ENCODE results near the gene FCRLB. TPM values are rescaled to one million over a fixed set of nuclear protein-coding genes. Genes with fewer than 3 reads are reported as not detected.
A peak's percentile ranks its signal among the peaks of the same experiment; 100 is the strongest.
"Not testable (repeated sequence)": the region's sequence is repeated elsewhere in the genome, so short reads cannot be mapped to it uniquely, and the experiment has no call there.

FCRLB gene, protein sequence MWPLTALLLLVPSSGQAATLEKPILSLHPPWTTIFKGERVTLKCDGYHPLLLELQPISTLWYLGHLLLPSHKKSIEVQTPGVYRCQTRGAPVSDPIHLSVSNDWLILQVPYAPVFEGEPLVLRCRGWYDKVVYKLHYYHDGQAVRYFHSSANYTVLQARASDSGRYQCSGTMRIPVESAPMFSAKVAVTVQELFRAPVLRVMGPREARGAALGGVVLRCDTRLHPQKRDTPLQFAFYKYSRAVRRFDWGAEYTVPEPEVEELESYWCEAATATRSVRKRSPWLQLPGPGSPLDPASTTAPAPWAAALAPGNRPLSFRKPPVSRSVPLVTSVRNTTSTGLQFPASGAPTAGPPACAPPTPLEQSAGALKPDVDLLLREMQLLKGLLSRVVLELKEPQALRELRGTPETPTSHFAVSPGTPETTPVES
- total RNA-seq: 2.8 TPM
- long read RNA-seq, partial matches to known transcripts: 2 of 5 reads
- long read RNA-seq, other reads (novel, unspliced or antisense): 2 of 5 reads

DNA sequence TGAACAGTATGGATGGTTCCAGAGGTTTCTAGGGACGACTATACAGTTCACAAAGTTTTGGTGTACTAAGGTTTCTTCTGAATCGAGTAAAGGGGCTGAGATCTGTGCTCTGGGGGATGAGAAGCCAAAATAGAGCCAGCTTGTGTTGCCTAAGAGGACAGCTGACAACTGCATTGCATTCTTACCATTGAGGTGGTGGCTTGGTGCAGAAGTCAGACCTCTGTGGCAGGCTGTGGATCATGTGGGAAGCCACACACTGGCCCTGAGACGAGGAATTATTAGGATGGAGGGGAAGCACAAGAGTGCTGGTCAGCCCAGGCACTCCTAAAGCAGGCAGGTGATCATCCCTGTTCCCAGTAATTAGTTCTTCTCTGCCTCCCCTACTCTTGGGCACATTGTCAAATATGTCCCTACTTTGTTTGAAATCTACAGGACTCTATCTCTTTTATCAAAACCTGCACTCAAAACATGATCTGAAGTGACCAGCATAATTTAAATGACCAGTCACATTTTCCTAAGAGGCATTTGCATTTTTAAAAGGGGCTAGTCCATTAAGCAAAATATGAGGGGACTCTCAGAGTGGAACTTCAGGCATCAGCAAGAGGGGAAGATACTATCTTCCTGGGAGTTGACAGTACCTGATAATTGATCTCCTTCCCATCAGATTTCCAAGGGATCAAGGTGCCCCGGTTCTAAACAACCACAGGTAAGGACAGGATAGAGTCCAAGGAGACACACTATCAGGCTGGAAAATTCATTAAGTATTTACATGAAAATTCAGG lies at the start of gene FCRLB:
Gene FCRLB, plus strand, starts transcription at position 589 of the 782 bp plus-strand sequence. CDS start 1,129 bp downstream, outside the sequence.
- H3K27me3 ChIP-seq (ENCODE audit: low read depth): peaks cover 7% of the 10 kb centered on the region
- no peak for ATAC-seq
- TF ChIP-seq, protein P1, sequence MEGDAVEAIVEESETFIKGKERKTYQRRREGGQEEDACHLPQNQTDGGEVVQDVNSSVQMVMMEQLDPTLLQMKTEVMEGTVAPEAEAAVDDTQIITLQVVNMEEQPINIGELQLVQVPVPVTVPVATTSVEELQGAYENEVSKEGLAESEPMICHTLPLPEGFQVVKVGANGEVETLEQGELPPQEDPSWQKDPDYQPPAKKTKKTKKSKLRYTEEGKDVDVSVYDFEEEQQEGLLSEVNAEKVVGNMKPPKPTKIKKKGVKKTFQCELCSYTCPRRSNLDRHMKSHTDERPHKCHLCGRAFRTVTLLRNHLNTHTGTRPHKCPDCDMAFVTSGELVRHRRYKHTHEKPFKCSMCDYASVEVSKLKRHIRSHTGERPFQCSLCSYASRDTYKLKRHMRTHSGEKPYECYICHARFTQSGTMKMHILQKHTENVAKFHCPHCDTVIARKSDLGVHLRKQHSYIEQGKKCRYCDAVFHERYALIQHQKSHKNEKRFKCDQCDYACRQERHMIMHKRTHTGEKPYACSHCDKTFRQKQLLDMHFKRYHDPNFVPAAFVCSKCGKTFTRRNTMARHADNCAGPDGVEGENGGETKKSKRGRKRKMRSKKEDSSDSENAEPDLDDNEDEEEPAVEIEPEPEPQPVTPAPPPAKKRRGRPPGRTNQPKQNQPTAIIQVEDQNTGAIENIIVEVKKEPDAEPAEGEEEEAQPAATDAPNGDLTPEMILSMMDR (IDR thresholded peaks at IDR 0.05): no peak

DNA sequence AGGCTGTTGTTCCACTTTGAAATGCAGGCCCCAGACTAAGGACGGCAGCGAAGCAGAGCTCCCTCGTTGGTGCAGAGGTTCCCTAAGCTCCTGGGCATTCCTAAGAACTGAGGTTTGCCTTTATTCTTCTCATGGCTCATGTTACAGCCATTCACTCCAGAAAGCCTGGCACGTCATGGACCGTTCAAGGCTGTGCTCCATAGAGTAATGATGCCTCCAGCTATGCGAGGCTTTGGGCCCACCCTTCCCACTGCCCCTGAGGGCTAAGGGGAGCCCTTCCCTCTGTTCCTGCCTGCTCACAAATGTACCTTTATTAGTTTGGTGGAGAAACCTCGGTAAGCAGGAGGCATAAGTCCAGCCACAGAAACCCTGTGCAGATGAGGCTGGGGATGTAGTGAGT lies 47.9 kb upstream of the FCRLB start:
- DNase-seq; intact Hi-C loops (cut with DNase I); H3K27ac ChIP-seq: not testable (repeated sequence)

More for the DNA sequence above, at the start of gene FCRLB:
- H3K4me1 ChIP-seq: peaks cover 15% of the 10 kb centered on the region
- DNase-seq: no peak
- H3K27ac ChIP-seq: no peak within 1 kb of the TSS
- intact Hi-C loops (cut with DNase I): no loop called here
- no peaks in the 10 kb centered on the region for H3K9me3 ChIP-seq
- H3K4me3 ChIP-seq: no peak within 1 kb of the TSS
- H3K36me3 ChIP-seq: no peaks in the 10 kb centered on the region

DNA sequence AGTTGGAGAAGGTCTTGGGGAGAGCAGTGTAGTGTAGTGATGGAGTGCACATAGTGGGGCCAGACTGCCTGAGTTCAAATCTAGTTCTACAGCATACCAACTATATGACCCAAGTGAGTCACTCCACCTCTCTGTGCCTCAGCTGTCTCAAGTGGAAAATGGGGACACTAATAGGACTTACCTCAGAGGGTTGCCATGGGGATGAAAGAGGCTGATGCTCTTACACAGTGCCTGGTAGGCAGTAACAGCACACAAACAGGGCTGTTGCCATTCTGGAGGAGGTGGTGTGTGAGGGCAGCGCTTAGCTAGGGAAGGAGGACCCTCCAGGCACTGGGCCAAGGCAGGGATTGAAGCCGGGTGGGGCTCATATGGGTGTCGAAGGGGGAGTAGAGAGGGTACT lies 46.9 kb upstream of the FCRLB start:
- H3K27ac ChIP-seq; H3K4me1 ChIP-seq; H3K4me3 ChIP-seq; DNase-seq; H3K36me3 ChIP-seq; intact Hi-C loops (cut with DNase I); ATAC-seq; H3K9me3 ChIP-seq; H3K27me3 ChIP-seq (ENCODE audit: low read depth): not testable (repeated sequence)

More for the DNA sequence above, 47.9 kb upstream of the FCRLB start:
- not testable (repeated sequence) for ATAC-seq; H3K4me3 ChIP-seq; H3K27me3 ChIP-seq (ENCODE audit: low read depth); H3K4me1 ChIP-seq; H3K9me3 ChIP-seq; H3K36me3 ChIP-seq

DNA sequence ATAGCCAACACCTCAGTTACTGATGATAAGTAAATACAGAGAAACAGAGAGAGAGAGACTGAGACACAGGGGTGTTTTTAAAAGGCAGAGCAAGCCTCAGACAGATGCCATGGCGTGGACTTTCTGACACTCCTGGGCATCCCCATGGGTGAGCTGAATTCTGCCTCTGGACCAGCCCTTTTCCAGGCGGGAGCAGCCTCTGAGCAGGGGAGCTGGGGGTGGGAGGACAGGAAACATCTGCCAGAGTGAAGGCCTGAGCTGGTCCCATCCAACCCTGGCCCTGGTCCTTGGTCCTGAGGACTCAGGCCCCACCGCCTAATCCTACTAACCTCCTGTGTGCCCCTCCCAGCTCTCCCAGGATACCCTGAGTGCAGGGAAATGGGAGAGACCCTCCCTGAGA lies 46.4 kb upstream of the FCRLB start:
- H3K4me3 ChIP-seq; H3K27me3 ChIP-seq (ENCODE audit: low read depth); H3K4me1 ChIP-seq; DNase-seq; H3K9me3 ChIP-seq; intact Hi-C loops (cut with DNase I); H3K27ac ChIP-seq; H3K36me3 ChIP-seq: not testable (repeated sequence)
- ATAC-seq: peak in 1 of 2 donors; percentile 25

DNA sequence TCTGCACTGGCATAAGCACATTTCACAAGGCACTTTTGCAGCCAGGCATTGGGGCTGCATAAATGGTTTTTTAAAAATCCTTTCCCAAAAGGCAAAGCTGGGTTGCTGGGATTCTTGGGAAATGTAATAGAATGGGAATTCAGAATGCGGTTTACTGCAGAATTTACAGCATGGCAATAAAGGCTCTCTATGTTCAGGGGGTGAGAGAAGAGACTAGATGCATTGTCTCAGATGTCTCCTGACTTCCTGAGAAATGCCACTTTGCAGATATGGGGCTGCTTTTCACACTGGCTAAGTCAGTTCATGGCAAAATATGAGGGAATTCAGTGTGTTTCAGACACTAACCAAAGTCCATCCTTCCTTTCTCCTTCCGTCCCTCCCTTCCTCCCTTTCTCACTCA lies 44.9 kb upstream of the FCRLB start:
- intact Hi-C loops (cut with DNase I): no loop called here
- no peak overlapping the region for H3K4me3 ChIP-seq
- no peak for DNase-seq
- no peaks in the 10 kb centered on the region for H3K4me1 ChIP-seq
- TF ChIP-seq, protein P1 (IDR thresholded peaks at IDR 0.05): no peak
- H3K27ac ChIP-seq: no peak overlapping the region
- peaks cover 5% of the 10 kb centered on the region for H3K27me3 ChIP-seq (ENCODE audit: low read depth)
- ATAC-seq: no peak
- H3K36me3 ChIP-seq: no peaks in the 10 kb centered on the region
- H3K9me3 ChIP-seq: no peaks in the 10 kb centered on the region

DNA sequence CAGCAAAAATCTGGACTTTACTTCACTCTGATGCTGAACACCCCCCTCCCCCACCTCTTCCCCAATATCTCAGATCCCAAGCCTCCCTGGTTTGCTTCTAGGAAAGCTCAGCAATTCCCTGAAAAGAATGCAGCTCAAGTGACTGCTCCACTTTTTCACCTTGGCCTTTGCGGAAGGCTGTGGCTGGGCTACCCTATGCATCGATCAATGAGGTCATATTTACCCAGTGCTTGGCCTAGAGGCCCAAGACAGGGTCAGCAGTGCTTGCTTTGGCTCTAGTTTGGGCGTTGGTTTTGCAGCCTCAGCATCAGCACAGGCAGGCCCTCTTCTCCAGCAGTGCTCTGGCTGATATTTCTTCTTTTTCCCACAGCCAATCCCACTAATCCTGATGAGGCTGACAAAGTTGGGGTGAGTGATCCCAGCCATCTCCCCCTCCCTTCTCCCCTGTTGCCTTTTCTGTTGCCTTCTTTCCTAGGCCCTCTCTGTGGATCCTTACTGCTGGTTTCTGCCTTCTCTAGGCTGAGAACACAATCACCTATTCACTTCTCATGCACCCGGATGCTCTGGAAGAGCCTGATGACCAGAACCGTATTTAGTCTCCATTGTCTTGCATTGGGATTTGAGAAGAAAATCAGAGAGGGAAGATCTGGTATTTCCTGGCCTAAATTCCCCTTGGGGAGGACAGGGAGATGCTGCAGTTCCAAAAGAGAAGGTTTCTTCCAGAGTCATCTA lies 44.2 kb upstream of the FCRLB start:
- Histone ChIP-seq H3K27me3 (ENCODE audit: low read depth) (peaks cover 5% of the 10 kb centered on the region), H3K9me3 (no peaks in the 10 kb centered on the region), H3K27ac (no peak overlapping the region), H3K4me1 (no peaks in the 10 kb centered on the region), H3K4me3 (no peak overlapping the region), H3K36me3 (no peaks in the 10 kb centered on the region)
- ATAC-seq (no peak), DNase-seq (no peak)
- intact Hi-C loops (cut with DNase I): no loop called here
- TF ChIP-seq, protein P1 (IDR thresholded peaks at IDR 0.05): no peak

All from lower lobe of right lung (tissue), 2 donors.